Measurements from ENCODE around the gene CCDC32. TPM values are rescaled to one million over a fixed set of nuclear protein-coding genes. Genes with fewer than 3 reads are reported as not detected.

CCDC32 gene
- total and polyA plus RNA-seq, 2 of the 13 experiments (the other 11 are each of a cell fraction or from before 2014, with no cell fraction given), result 10.8 to 23.2 TPM

DNA sequence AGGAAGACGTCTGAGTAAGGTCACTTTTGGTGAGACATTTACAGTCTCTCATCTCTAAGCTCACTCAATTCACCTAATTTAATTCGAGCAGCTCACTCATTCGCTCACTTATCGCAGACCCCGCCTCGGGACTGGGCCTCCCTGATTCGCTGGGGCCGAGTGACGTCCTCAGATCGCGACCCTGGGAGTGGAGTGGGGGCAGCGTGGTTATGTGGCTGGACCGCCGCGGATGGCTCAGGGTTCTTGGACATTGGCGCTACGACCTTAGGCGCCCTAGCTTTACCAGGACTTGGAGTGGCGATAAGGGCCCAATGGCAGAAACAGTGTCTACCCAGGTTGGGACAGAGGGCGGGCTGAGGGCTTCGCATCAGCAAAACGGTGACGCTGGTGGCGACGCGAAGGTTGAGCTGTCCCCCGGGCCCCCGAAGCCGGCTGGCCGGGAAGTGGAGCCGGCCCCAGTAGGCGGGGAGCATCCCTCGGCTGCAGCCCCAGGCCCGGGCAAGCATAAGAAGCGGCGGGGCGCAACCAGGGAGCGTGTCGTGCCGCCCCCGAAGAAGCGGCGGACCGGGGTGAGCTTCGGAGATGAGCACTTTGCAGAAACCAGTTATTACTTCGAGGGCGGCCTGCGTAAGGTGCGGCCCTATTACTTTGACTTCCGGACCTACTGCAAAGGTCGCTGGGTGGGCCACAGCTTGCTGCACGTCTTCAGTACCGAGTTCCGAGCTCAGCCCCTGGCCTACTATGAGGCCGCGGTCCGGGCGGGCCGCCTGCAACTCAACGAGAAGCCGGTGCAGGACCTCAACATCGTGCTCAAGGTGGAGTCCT lies 4.5 kb upstream of the CCDC32 start, which contains the start of gene RPUSD2 (continued):
- TF ChIP-seq ZBTB46 (CRISPR knock-in tag; IDR thresholded peaks at IDR 0.05; ENCODE audit: borderline replicate concordance), result no peak
- TF ChIP-seq BCL3 (CRISPR knock-in tag; IDR thresholded peaks at IDR 0.05), result peak; percentile 76
- TF ChIP-seq ZBTB49 (CRISPR knock-in tag; IDR thresholded peaks at IDR 0.05; ENCODE audit: borderline replicate concordance), result no peak
- peak; percentile 90 for TF ChIP-seq HOXA3 (CRISPR knock-in tag; IDR thresholded peaks at IDR 0.05)
- TF ChIP-seq ZNF121 (CRISPR knock-in tag; IDR thresholded peaks at IDR 0.05), result peak; percentile 24; the same call in 1 of the 2 replicates
- peak; percentile 92 for TF ChIP-seq KMT2A (CRISPR knock-in tag; IDR thresholded peaks at IDR 0.05)
- TF ChIP-seq, protein P1, sequence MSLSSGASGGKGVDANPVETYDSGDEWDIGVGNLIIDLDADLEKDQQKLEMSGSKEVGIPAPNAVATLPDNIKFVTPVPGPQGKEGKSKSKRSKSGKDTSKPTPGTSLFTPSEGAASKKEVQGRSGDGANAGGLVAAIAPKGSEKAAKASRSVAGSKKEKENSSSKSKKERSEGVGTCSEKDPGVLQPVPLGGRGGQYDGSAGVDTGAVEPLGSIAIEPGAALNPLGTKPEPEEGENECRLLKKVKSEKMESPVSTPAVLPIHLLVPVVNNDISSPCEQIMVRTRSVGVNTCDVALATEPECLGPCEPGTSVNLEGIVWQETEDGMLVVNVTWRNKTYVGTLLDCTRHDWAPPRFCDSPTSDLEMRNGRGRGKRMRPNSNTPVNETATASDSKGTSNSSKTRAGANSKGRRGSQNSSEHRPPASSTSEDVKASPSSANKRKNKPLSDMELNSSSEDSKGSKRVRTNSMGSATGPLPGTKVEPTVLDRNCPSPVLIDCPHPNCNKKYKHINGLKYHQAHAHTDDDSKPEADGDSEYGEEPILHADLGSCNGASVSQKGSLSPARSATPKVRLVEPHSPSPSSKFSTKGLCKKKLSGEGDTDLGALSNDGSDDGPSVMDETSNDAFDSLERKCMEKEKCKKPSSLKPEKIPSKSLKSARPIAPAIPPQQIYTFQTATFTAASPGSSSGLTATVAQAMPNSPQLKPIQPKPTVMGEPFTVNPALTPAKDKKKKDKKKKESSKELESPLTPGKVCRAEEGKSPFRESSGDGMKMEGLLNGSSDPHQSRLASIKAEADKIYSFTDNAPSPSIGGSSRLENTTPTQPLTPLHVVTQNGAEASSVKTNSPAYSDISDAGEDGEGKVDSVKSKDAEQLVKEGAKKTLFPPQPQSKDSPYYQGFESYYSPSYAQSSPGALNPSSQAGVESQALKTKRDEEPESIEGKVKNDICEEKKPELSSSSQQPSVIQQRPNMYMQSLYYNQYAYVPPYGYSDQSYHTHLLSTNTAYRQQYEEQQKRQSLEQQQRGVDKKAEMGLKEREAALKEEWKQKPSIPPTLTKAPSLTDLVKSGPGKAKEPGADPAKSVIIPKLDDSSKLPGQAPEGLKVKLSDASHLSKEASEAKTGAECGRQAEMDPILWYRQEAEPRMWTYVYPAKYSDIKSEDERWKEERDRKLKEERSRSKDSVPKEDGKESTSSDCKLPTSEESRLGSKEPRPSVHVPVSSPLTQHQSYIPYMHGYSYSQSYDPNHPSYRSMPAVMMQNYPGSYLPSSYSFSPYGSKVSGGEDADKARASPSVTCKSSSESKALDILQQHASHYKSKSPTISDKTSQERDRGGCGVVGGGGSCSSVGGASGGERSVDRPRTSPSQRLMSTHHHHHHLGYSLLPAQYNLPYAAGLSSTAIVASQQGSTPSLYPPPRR (CRISPR knock-in tag; IDR thresholded peaks at IDR 0.05; ENCODE audit: borderline replicate concordance), result no peak
- TF ChIP-seq ZNF800 (CRISPR knock-in tag; IDR thresholded peaks at IDR 0.05), result 0 out of 2 replicates have a peak, but pooled peaks have one; percentile 10
- no peak for TF ChIP-seq ZNF12 (CRISPR knock-in tag; IDR thresholded peaks at IDR 0.05)
- TF ChIP-seq ZNF772 (CRISPR knock-in tag; IDR thresholded peaks at IDR 0.05), result peak; percentile 90
- TF ChIP-seq, protein P2, sequence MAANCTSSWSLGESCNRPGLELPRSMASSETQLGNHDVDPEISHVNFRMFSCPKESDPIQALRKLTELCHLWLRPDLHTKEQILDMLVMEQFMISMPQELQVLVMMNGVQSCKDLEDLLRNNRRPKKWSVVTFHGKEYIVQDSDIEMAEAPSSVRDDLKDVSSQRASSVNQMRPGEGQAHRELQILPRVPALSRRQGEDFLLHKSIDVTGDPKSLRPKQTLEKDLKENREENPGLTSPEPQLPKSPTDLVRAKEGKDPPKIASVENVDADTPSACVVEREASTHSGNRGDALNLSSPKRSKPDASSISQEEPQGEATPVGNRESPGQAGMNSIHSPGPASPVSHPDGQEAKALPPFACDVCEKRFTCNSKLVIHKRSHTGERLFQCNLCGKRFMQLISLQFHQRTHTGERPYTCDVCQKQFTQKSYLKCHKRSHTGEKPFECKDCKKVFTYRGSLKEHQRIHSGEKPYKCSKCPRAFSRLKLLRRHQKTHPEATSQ (CRISPR knock-in tag; IDR thresholded peaks at IDR 0.05; ENCODE audit: borderline replicate concordance), result no peak
- TF ChIP-seq ARNT2 (CRISPR knock-in tag; IDR thresholded peaks at IDR 0.05; ENCODE audit: low read depth), result peak; percentile 67; the same call in 1 of the 2 replicates
- peak; percentile 65; the same call in 1 of the 2 replicates for TF ChIP-seq ZNF792 (CRISPR knock-in tag; IDR thresholded peaks at IDR 0.05)
